ENCODE results near the gene RUNX1. TPM values are rescaled to one million over a fixed set of nuclear protein-coding genes. Genes with fewer than 3 reads are reported as not detected.
"Not testable (repeated sequence)": the region's sequence is repeated elsewhere in the genome, so short reads cannot be mapped to it uniquely, and the experiment has no call there.

Gene RUNX1
- total RNA-seq, 1 donor from 2014 or later, result 25.4 TPM

DNA sequence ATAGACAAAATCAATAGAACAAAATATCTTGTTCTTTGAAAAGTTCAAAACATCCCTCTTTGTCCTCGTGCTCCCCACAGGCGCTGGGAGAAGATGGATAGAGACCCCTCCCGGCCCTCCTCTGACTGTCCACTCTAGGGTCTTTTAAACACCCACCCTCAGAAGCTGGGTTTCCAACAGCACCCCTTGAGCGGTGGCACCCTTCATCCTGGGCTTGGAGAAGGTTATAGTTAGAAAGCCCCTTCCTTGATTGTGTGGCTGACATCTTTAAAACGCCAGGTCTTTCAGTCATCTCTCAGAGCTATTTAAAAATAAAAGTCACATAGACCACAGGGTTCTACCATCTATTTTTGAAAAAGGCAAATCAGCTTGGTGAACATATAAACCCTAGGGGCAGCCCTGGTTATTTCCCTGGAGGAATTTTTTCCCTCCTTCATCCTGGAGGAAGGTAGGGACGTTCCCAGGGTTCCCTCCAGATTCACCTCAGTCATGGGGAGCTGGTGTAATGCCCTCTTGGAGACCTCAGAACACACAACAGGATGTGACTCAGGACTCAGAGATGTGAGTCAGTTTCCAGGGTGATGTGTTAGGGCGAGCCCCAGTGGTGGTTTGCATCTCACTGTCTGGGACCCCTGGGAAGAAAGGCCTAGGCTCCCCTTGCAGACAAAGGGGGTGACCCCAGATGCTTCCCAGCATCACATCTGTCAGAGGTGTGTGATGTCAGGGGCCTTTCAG is 241.8 kb downstream of the RUNX1 start:
- DNase-seq (ENCODE audit: low read depth), result peak; percentile 99

DNA sequence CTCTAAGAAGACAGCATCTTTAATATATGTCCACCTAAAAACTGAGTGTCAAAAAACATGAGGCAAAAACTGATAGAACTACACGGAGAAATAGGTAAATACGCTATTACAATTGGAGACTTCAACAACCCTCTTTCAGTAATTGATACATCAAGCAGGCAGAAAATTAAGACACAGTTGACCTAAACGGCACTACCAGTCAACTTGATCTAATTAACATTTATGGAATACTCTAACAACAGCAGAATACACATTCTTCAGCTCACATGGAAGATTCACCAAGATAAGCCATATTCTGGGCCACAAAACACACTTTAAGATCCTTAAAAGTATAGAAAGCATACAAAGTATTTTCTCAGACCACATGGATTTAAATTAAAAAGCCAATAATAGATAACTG is 242.7 kb downstream of the RUNX1 start:
- DNase-seq (ENCODE audit: low read depth), result no peak

DNA sequence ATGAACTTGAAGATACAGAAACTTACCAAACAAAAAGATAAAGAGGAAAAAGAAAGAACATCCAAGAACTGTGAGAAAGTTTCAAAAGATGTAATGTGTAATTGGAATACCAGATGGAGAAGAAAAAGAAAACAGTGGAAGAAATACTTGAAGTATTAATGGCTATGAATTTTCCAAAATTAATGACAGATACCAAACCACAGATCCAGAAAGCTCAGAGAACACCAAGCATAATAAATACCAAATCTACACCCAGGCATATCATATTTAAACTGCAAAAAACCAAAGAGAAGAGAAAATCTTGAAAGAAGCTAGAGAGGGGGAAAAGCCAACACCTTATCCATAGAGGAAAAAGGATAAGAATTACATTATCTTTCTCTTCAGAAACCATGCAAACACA is 243.9 kb downstream of the RUNX1 start:
- no peak for DNase-seq (ENCODE audit: low read depth)

DNA sequence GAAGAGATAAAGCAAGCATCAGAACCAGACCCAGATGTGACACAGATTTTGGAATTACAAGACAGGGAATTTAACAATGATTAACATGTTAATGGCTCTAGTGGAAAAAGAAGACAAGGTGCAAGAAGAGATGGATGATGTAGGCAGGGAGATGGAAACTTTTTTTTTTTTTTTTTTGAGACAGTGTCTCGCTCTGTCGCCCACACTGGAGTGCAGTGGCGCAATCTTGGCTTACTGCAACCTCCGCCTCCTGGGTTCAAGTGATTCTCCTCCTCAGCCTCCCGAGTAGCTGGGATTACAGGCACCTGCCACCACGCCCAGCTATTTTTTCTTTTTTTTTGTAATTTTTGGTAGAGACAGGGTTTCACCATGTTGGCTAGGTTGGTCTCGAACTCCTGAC is 244.5 kb downstream of the RUNX1 start:
- not testable (repeated sequence) for DNase-seq (ENCODE audit: low read depth)

DNA sequence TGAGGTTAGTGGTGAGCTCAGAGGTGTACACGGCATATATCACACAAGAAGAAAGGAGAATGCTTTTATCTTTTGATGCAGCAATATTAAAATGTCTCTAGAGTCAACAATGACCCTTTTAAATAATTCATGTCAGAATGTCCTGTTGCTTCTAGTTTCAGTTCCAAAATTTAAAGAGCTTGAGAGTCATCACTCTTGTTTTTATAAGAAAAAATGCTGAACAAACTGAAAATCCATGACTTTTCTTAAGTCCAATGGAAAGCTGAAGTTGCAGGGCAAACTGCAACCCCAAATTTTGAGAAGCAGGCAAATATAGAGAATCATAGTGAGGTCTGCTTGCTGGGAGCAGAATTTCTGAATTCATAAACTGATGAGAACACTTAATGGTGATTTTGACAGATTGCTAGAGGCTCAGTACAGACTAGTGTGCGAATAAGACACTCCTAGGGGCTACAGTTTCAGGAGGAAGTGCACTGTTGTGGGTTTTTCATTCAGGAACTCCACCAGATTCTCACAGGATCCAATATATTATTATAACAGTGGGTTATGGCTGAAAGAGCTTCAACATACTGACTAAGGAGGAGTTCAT is 245.2 kb downstream of the RUNX1 start:
- no peak for DNase-seq (ENCODE audit: low read depth)

DNA sequence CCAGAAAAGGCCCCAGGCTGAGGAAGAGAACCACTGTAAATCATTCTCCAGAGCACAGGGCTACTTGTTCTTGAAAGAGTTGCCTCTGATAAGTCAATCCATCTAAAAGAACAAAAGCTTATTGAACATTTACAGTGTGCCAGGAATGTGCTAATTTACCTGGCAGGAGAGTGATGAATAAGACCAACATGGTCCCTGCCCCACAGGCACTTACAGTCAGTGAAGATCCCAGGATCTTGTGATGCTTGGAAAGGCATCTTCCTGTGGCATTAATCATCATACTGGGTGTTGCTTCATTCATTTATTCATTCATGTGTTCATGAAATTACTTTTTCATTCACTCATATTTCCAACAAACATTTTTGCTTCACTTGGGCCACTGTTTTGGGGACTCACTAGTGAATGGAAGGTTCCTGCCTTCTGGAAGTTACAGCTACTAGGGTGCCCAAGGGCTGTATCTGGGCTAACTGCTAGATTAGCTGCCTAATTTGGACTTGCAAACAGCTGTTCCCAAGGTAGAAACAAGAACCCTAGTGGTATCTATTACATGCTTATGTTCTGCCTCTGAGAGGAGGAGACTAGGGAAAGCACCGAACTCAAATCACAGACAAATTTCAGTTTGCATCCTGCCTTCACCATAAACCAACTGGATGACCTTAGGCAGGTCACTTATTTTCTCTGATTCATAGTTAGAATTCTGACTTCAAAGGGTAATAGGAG is 246.8 kb downstream of the RUNX1 start:
- DNase-seq (ENCODE audit: low read depth), result peak; percentile 77

DNA sequence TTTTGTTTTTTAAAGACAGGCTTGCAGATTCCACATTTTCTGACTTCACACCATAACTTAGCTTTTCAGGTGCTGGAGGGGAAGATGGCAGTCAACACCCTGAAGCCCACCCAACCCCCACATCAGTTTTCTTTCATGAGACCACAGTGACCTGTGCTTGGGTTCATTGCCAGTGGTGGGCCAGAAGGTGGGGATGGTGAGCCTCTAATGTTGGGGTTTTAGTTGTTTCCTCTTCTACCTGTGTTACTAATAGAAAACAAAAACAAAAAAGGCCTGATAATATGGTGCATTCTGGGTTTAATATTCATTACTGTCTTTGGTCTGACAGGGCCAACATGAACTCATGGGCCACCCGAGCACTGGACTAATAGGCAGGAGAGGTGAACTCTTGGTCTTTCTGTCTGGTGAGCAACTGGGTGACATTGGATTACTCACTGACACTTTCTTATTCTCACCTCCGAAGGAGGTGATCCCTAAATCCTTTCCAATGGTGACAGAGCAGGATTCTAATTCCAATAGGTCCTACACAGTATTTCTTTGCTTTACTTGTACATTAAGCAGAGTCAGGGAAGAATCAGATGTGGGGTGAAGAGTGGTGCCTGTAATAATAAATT is 247.5 kb downstream of the RUNX1 start:
- DNase-seq (ENCODE audit: low read depth), result peak; percentile 33

DNA sequence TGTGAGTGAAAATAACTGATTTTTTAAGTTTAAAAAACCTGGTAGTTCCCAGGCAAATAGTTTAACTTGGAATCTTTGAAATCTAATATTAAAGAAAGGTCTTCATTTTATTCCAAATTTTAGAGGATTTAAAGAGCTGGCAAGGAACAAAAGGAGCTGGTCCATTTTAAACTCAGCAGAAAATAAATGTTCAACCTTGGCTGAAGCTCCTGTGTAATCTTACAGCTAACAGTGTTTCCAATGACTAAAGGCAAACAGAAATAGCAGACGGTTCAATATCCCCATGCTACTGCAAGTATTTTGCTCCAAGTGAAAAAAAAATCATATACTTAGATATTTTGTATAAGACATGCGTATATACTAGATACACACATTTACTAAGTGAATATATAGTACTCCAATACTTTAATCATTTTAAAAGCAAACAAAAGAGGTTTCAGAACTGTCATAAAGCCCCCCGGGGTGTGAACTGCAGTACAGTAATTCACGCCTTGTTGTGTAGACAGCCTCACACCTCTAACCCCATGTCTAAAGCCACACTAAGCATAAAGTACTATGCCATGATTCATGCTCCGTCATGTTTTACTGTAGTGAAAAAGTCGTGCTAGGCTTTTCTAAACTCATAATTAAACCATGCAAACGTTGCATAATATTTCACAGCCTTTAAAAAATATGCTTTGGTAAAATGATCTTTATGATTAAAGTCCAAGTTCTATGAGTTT is 248.1 kb downstream of the RUNX1 start:
- no peak for DNase-seq (ENCODE audit: low read depth)

DNA sequence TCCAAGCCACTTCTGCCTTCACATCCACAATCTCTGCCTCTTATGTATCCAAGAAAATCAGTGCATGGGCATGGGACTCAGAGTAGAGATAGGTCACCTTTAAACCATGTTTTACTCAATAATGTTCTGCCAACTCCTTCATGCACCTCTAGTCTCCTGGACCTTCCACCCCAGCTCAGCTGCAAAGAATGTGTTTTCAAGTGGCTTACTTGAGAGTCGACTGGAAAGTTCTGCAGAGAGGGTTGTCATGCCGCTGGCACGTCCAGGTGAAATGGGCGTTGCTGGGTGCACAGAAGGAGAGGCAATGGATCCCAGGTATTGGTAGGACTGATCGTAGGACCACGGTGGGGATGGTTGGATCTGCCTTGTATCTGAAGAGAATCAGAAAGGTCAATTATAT is 250.0 kb downstream of the RUNX1 start:
- DNase-seq (ENCODE audit: low read depth), result no peak

DNA sequence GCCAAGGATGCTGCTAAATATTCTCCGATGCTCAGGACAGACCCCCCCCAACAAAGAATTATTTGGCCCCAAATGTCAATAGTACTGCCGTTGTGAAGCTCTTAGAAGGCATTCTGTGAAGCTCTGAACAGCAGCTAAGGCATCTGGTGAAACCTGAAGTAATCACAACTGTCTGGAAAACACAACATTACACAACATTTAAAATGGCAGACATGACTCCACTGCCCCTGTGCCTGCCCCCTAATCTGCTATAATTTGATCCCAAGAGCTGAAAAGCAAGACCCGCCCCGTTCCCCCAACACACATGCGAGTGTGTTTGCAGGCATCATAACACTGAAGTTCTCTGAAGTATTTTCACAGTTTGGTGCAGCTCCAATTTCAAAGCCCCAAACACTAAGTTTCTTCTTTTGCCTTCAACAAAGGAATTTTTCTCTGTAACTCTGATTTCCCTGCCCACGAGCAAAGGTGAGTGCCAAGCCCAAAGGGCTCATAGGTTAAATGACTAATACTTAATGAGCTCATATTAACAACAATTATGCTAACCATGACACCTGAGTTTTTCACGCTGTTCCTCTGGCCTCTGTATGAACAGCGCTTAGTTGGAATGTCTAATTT is 251.1 kb downstream of the RUNX1 start:
- peak; percentile 49 for DNase-seq (ENCODE audit: low read depth)

DNA sequence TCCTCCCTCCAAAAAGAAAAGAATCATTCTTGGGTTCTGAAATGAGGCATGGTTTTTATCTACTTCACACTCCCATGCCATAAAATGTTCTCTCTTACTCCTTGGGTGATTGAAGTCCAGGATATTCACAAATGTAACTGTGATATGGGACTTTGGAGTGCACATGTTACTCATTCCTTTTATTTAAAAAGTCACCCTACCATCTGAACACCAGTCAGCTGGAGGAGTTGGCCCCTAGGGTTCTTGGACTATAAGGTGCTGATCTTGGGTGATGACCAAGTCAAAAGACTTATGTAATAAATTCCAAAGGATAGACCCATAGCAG is 251.9 kb downstream of the RUNX1 start:
- DNase-seq (ENCODE audit: low read depth), result no peak

DNA sequence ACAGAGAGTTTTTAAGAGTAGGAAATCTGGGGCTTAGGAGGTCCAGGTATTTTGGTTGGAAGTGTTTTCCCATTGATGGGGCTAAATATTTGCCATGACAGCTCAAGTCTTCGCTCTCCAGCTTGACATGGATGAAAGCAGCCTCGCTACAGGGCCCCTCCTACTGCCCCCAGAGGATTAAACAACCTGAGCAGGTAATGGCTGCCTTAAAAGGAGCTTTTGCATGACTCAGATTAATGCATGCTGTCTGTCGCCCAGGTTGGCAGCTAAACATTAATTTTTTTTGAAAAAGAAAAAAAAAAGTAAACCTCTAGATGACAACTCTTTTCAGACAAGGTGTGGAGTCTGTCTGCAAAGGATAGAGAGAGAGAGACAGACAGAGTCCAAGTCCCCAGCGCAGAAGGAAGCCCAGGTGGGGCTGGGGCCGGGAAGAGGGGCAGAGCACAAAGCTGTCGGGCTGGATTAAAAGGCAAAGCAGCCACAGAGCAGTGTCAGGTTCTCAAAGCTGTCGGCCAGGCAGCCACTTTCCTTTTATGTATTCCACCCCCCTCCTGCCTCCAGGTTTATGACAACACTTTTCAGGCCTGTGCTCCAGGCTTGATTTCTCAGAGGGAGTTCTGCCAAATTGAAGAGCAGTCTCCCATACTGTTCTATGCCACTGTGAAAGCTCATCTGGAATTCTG is 252.4 kb downstream of the RUNX1 start:
- DNase-seq (ENCODE audit: low read depth), result peak; percentile 26

DNA sequence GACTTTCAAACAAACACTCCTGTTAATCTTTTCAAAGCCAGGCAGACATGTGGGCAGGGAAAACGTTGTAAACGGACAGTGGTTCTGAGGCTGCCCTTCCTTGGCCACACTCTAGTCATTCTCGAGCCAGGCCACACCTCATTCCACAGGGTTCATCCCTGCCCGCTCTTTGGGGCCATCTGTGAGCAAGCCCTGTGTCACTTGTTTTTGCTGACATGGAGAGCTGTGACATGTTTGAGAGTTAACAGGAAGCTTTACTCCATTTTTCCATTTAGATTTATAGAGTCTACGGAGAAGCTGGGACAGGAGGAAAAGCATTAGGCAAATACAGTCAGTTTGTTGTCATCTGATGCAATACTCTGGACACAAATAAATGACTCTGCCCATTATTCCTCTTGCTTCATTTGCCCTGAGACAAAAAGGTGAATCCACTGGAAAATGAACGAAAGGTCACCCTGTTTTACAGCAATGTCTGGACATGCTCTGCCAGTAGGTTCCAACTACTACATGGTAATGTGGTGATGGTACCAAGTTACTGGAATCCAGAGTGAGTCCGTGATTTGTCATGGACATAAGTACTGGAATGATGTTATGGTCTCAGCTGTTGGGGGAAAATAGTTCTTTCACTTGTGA is 253.4 kb downstream of the RUNX1 start:
- peak; percentile 85 for DNase-seq (ENCODE audit: low read depth)

DNA sequence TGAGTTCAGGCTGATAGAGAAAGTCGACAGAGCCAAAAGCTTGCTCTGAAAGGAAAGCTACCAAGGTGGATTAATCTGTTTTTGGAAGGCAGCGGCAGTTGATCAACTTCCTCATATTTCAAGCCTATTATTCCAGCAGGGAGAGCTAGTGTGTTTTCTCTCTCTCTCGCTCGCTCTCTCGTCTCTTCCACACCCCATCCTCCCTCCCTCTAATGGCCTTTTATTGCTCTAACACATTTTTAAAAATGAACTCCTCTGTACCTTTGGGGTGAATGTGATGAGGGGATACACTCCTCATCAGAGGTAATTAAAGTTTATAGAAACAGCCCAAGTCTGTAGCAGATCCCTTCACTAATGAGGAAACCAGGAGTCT is 253.9 kb downstream of the RUNX1 start:
- DNase-seq (ENCODE audit: low read depth), result peak; percentile 47

DNA sequence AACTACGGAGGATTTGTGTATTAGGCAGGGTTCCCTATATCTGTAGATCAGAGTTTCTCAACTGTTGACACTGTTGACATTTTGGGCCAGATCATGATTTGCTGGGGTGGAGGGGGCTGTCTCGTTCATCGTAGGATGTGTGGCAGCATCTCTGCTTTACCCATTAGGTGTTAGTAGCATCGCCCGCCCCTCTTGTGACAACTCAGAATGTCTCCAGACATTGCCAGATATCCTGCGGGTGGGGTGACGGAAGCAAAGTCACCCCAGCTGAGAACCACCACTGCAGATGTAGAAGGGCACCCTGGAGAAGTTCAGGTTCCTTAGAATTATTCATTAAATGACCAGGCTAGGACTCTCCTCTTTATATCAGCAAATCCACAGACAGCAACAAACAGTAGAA is 254.4 kb downstream of the RUNX1 start:
- DNase-seq (ENCODE audit: low read depth), result no peak

DNA sequence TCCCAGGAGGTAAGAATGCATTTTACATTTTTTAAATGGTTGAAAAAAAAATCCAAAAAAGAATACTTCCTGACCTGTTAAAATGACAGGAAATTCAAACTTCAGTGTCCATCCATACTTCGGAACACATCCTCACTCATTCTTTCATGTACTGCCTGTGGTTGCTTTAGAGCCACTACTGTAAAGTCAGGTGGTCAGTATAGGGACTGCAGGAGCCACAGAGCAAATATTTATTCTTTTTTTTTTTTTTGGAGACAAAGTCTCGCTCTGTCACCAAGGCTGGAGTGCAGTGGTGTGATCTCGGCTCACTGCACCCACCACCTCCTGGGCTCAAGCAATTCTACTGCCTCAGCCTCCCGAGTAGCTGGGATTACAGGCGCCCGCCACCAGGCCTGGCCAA is 255.6 kb downstream of the RUNX1 start:
- DNase-seq (ENCODE audit: low read depth), result no peak

DNA sequence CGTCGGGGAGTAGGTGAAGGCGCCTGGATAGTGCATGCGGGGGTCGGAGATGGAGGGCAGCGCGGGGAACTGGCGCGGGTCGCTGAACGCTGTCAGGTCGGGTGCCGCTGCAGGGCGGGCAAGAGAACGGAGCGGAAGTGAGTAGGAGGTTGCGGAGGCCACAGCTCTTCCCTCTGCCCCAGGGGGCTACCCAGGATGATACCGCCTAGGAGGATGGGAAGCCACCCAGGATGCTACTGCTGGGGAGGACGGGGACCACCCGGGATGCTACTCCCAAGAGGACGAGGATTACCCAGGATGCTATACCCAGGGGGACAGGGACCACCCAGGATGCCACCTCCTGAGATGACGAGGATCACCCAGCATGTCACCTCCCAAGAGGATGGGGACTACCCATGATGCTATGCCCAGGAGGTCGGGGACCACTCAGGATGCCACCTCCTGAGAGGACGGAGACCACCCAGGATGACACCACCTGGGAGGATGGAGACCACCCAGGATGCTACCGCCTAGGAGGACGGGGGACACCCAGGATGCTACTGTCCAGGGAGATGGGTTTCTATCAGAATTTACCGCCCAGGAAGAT is 256.5 kb downstream of the RUNX1 start:
- no peak for DNase-seq (ENCODE audit: low read depth)

DNA sequence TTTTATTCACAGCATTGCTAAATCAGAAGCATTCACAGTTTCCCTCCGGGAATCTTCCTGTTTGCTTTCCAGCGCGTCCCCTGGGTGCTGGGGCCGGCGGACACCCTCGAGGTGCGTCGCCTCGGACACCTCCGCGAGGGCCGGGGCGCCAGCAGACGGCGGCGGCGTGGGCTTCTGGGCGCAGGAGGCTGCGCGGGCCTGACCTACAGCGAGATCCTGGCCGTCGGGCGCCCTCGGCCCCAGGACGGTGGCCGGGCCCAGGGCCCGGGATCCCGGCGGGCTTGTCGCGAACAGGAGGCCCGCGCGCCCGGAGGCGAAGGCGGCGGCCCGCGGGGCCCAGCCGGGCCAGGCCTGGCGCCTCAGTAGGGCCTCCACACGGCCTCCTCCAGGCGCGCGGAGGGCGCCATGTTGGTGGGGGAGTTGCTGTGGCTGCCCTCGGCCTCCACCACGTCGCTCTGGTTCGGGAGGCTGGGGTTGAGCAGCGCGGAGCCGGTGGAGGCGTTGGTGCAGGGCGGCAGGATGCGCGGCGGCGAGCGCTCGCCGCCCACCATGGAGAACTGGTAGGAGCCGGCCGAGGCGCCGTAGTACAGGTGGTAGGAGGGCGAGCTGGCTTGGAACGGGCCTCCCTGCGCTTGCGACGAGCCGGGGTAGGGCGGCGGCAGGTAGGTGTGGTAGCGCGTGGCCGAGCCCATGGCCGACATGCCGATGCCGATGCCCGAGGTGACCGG is 257.2 kb downstream of the RUNX1 start:
- no peak for DNase-seq (ENCODE audit: low read depth)

DNA sequence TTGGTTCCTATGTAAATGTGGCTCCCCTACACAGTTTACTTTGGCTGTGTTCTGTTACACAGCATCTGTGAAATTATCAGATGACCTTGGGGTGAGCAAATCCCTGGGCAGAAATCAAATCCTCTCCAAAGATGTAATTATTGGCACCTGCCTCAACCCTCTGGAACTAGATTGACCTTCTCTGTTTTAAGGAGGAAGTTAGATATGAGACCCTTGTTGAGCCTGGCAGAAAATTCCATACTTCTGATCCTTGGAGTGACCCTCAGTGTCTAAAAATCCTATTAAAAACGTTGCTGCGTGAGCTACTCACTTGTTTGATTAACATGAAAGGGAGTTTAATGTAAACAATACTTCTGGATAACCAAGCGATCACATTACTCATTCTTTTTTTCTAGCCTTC is 258.3 kb downstream of the RUNX1 start:
- DNase-seq (ENCODE audit: low read depth), result no peak

DNA sequence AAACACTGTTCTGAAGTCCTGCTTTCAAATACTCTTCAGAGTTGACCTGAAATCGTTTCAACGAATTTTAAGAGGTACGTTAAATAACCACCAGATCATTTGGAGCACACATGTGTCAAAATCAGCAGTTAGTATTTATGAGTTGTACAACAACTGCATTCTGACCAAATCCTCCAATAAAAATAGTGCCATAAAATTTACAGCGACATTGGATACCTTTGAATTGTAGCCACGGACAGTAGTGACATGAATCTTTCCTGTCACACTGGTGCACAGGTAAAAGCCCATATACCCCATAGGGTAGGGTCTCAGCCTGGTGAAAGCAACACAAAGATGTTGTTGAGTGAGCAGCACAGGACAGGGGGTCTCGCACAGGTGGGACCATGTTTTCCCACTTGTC is 258.8 kb downstream of the RUNX1 start:
- no peak for DNase-seq (ENCODE audit: low read depth)
